Psoas muscle (tissue), 8 donors: ENCODE measurements around the gene KRT12. TPM values are rescaled to one million over a fixed set of nuclear protein-coding genes. Genes with fewer than 3 reads are reported as not detected.
A peak's percentile ranks its signal among the peaks of the same experiment; 100 is the strongest.

ENCODE experiments used
- ATAC-seq, 4 donors: fragments of 200-7000 bp; cut with Tn5 transposase; one replicate each; pipeline ENCODE4 v1.9.1; 2020; ENCODE audit warnings: moderate library complexity in 3 of 4, mild to moderate bottlenecking in 2 of 4
- DNase-seq, 2 donors: peaks; one replicate each; pipeline ENCODE4 v3.0.0-alpha.2; 2020
- H3K27ac ChIP-seq: fragments of 200-600 bp; one replicate; pipeline ENCODE4 v1.8.0; 2022
- H3K27me3 ChIP-seq, 3 donors: fragments of 200-600 bp in 1 of 3; one replicate each; pipeline versions ENCODE4 v1.6.1 to v1.8.0; 2013 to 2022; ENCODE audit warnings: low read length in 2 of 3, mild to moderate bottlenecking in 2 of 3, moderate library complexity in 1 of 3; ENCODE audit not compliant: insufficient read depth in 3 of 3
- H3K36me3 ChIP-seq, 2 donors: fragments of 200-600 bp in 1 of 2; one replicate each; pipeline versions ENCODE4 v1.6.1 to v1.8.0; 2013 to 2022; ENCODE audit warnings: low read depth in 1 of 2, mild to moderate bottlenecking in 1 of 2, moderate library complexity in 1 of 2; ENCODE audit not compliant: insufficient read depth in 1 of 2
- H3K4me1 ChIP-seq: fragments of 200-600 bp; one replicate; pipeline ENCODE4 v1.8.0; 2022
- H3K4me3 ChIP-seq: fragments of 200-600 bp; one replicate; pipeline ENCODE4 v1.8.0; 2022; ENCODE audit warnings: mild to moderate bottlenecking
- H3K9me3 ChIP-seq: fragments of 200-600 bp; one replicate; pipeline ENCODE4 v1.8.0; 2022
- CTCF ChIP-seq: fragments of 200-600 bp; IDR thresholded peaks from one replicate; pipeline ENCODE4 v1.8.0; 2022; ENCODE audit warnings: antibody characterized with exemption
- WGBS, 3 donors: extraction: QIAGEN DNeasy Blood & Tissue Kit; methylation state at CpG; one replicate each; pipeline versions ENCODE4 v1.1.6 to v1.1.7; 2013; 5-methylcytosine and 5-hydroxymethylcytosine counted together
- intact Hi-C, 2 donors: fragments of 100-400 bp; cut with DNase I; formaldehyde crosslinking; loops; one replicate each; pipeline versions ENCODE4 v1.11.0 to v1.14.2; 2022
- long read RNA-seq, 2 donors: library from polyadenylated mRNA; unstranded; transcript quantifications; one replicate each; pipeline ENCODE4 v2.0.0, GENCODE V29; 2021
- polyA plus RNA-seq, 3 donors: library from polyadenylated mRNA; stranded (reverse); fragments of 200-250 nt; gene quantifications; one replicate each; pipeline ENCODE4 v1.2.3, GENCODE V29; 2013
- total RNA-seq, 4 donors: library from RNA; stranded (reverse); fragmentation: NEBNext Ultra II Directional in 2 of 4; extraction: Animal tissue kit (Norgen Biotek cat#: 25700) in 2 of 4; gene quantifications; one replicate each; pipeline versions ENCODE4 v1.2.1 to v1.2.4, GENCODE V29; 2021 to 2023
- donor health status: healthy with polysubstance abuse.
- donor health status: DM: no; HTN: no; CAD: no; lungs with moderate emphysema.
- donor health status: Bipolar disorder and iron deficiency.
- donor health status: healthy.
- donor health status: DM: yes; HTN: yes; CAD: no.
- donor health status: DM: no; HTN: no; CAD: no.
- donor health status: DM: no; HTN: no; CAD: no.
- donor health status: DM: yes; HTN: yes; CAD: no.

Gene KRT12
- total RNA-seq (not detected), polyA plus RNA-seq (not detected)
- long read RNA-seq, donor 1 = 0 reads
- long read RNA-seq, donor 2 = 0 reads

GRCh38 chr17:40866838-40867237 is at the start of gene KRT12:
Gene KRT12 (minus strand): TSS chr17:40867223. CDS start chr17:40867186, 37 bp downstream.
- Histone ChIP-seq H3K36me3 (no peaks in the 10 kb centered on the region), H3K27ac (no peak within 1 kb of the TSS), H3K4me1 (no peaks in the 10 kb centered on the region), H3K4me3 (no peak within 1 kb of the TSS), H3K9me3 (no peaks in the 10 kb centered on the region), H3K27me3 (peaks cover 0 to 8% (median 0%) of the 10 kb centered on the region in 3 donors)
- no peak for TF ChIP-seq CTCF
- DNase-seq = no peak
- WGBS, 3 donors = 81 to 93% (median 81%) methylated on average over 8 of the region's 8 CpGs
- intact Hi-C loops = no loop called here
- ATAC-seq = no peak

- TF ChIP-seq CTCF = no peak
- Histone ChIP-seq H3K9me3 (no peaks in the 10 kb centered on the region), H3K27me3 (no peaks in the 10 kb centered on the region), H3K27ac (no peak overlapping the region), H3K4me1 (no peaks in the 10 kb centered on the region), H3K36me3 (no peaks in the 10 kb centered on the region), H3K4me3 (no peak overlapping the region)
- intact Hi-C loops = no loop called here
- DNase-seq (no peak), ATAC-seq (no peak)
- 39 to 48% (median 44%) methylated on average over 1 of the region's 1 CpG for WGBS, 3 donors
Observed at GRCh38 chr17:40916366-40916765, 49.3 kb upstream of the KRT12 start.

DNA sequence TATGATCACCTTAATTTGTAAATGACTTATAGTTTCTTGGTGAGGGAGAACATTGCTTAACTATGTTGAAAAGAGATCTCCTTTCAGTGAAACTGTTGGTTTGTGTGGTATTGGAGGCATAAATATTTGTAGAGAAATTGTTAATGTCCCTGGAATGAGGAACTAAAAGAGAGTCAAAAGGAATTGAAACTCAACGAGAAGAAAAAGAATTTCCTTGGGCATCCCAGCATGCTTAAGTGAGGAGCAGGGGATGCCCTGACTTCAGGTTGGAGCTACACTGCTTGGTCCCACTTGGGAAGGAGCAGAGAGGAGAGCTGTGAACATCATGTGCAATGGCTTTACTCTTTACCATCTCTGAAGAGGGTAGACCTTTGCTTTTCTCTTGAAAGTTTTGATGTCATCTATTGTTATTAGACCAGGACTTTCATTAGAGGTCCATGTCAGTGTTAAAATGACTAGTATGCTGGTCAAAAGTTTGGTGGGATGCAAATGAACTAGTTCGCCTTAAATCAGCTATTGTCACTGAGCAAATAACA is 48.8 kb upstream of the KRT12 start:
- H3K9me3 ChIP-seq = no peaks in the 10 kb centered on the region
- 75 to 86% (median 76%) methylated on average over 2 of the region's 2 CpGs for WGBS, 3 donors
- intact Hi-C loops = no loop called here
- peaks cover 3% of the 10 kb centered on the region for H3K4me1 ChIP-seq
- DNase-seq (no peak), ATAC-seq (no peak)
- no peaks in the 10 kb centered on the region for H3K36me3 ChIP-seq
- H3K4me3 ChIP-seq = no peak overlapping the region
- H3K27me3 ChIP-seq = no peaks in the 10 kb centered on the region
- no peak for TF ChIP-seq CTCF
- peak overlapping the region; percentile 39 for H3K27ac ChIP-seq

GRCh38 chr17:40915199-40915661 is 48.2 kb upstream of the KRT12 start:
- peak; percentile 57 to 90 (median 83) for ATAC-seq
- H3K4me3 ChIP-seq = no peak overlapping the region
- DNase-seq = no peak
- WGBS, 3 donors = 50 to 70% (median 62%) methylated on average over 3 of the region's 3 CpGs
- no peak for TF ChIP-seq CTCF
- no peaks in the 10 kb centered on the region for H3K36me3 ChIP-seq
- intact Hi-C loops = no loop called here
- H3K4me1 ChIP-seq = peaks cover 8% of the 10 kb centered on the region
- H3K27ac ChIP-seq = peak overlapping the region; percentile 39
- no peaks in the 10 kb centered on the region for H3K9me3 ChIP-seq
- no peaks in the 10 kb centered on the region for H3K27me3 ChIP-seq
